ENCODE results near the gene TET1. TPM values are rescaled to one million over a fixed set of nuclear protein-coding genes. Genes with fewer than 3 reads are reported as not detected.

TET1 gene
- total and polyA plus RNA-seq, 4 donors: 0.06 to 2.1 (median 0.75) TPM

DNA sequence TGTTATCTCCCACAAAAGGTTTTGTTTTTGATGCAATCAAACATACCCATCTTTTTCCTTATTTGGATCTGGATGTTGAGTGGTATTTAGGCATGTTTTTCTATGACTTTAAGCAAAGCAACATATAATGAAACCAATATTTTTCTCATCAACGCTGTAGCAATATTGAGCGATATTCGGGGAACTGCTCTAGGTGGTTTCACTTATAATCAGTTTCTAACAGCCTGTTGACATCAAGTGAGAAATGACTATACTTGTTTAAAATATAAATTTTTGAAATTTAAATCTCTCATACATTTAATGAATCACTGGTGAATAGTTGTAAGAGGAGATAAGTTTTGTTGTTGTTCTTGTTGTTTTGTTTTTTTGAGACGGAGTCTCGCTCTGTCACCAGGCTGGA is 108.1 kb downstream of the TET1 start (continued):
- TF ChIP-seq REST (IDR thresholded peaks at IDR 0.05) (no peak), HNF4A (conservative IDR thresholded peaks at IDR 0.05) (no peak), FOXA2 (IDR thresholded peaks at IDR 0.05) (no peak), HNF4G (IDR thresholded peaks at IDR 0.05) (no peak), MAX (IDR thresholded peaks at IDR 0.05) (no peak), NR2F2 (IDR thresholded peaks at IDR 0.05) (no peak)

DNA sequence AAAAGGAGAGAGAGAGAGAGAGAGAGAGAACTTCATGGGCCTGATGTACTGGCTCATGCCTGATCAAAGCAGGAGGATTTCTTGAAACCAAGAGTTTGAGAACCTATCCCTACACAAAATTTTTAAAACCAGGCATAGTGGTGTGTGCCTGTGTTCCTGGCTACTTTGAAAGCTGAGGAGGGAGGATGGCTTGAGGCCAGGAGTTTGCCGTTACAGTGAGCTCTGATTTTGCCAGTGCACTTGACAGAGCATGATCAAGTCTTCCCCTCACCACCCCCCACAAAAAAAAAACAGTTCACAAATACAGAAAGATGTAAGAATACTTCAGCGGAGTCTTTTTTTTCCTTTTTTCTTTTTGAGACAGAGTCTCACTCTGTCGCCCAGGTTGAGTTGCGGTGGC is 108.8 kb downstream of the TET1 start:
- H3K9me3 ChIP-seq (ENCODE audit: control insufficient read depth in 4 of 4, low read length in 3 of 4): no peaks in the 10 kb centered on the region
- H3K4me1 ChIP-seq (ENCODE audit: control insufficient read depth in 4 of 4, insufficient read depth in 4 of 4, low read length in 3 of 4): no peaks in the 10 kb centered on the region
- H3K27me3 ChIP-seq (ENCODE audit: control insufficient read depth in 4 of 4, insufficient read depth in 4 of 4, low read length in 3 of 4): no peaks in the 10 kb centered on the region
- H3K36me3 ChIP-seq (ENCODE audit: control insufficient read depth in 4 of 4, insufficient read depth in 3 of 4, low read depth in 1 of 4, low read length in 3 of 4): no peaks in the 10 kb centered on the region
- H3K4me3 ChIP-seq (ENCODE audit: low read depth in 1 of 3, low read length in 3 of 3): no peak overlapping the region
- no peak overlapping the region for H3K27ac ChIP-seq (ENCODE audit: low read depth in 1 of 2, low read length in 2 of 2)
- no peak overlapping the region for H3K9ac ChIP-seq (ENCODE audit: low read depth in 1 of 2, low read length in 2 of 2)
- 97% methylated on average over 4 of the region's 4 CpGs for WGBS
- no peak for DNase-seq (ENCODE audit: low spot score)
- TF ChIP-seq YY1 (IDR thresholded peaks at IDR 0.05) (no peak), TAF1 (conservative IDR thresholded peaks at IDR 0.05) (no peak), FOXA2 (IDR thresholded peaks at IDR 0.05) (no peak), FOXA1 (IDR thresholded peaks at IDR 0.05) (no peak)
- TF ChIP-seq, protein P1, sequence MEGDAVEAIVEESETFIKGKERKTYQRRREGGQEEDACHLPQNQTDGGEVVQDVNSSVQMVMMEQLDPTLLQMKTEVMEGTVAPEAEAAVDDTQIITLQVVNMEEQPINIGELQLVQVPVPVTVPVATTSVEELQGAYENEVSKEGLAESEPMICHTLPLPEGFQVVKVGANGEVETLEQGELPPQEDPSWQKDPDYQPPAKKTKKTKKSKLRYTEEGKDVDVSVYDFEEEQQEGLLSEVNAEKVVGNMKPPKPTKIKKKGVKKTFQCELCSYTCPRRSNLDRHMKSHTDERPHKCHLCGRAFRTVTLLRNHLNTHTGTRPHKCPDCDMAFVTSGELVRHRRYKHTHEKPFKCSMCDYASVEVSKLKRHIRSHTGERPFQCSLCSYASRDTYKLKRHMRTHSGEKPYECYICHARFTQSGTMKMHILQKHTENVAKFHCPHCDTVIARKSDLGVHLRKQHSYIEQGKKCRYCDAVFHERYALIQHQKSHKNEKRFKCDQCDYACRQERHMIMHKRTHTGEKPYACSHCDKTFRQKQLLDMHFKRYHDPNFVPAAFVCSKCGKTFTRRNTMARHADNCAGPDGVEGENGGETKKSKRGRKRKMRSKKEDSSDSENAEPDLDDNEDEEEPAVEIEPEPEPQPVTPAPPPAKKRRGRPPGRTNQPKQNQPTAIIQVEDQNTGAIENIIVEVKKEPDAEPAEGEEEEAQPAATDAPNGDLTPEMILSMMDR (IDR thresholded peaks at IDR 0.05; ENCODE audit: low read depth, low read length, missing input control): no peak

GRCh38 chr10:68684413-68684812 is 124.3 kb downstream of the TET1 start:
- Histone ChIP-seq H3K9ac (ENCODE audit: low read depth in 1 of 2, low read length in 2 of 2) (no peak overlapping the region), H3K4me1 (ENCODE audit: control insufficient read depth in 4 of 4, insufficient read depth in 4 of 4, low read length in 3 of 4) (no peaks in the 10 kb centered on the region), H3K27ac (ENCODE audit: low read depth in 1 of 2, low read length in 2 of 2) (no peak overlapping the region), H3K36me3 (ENCODE audit: control insufficient read depth in 4 of 4, insufficient read depth in 3 of 4, low read depth in 1 of 4, low read length in 3 of 4) (no peaks in the 10 kb centered on the region), H3K4me3 (ENCODE audit: low read depth in 1 of 3, low read length in 3 of 3) (peak overlapping the region in 1 of 3 donors; percentile 22), H3K9me3 (ENCODE audit: control insufficient read depth in 4 of 4, low read length in 3 of 4) (no peaks in the 10 kb centered on the region), H3K27me3 (ENCODE audit: control insufficient read depth in 4 of 4, insufficient read depth in 4 of 4, low read length in 3 of 4) (no peaks in the 10 kb centered on the region)
- no peak for TF ChIP-seq NR2F2 (IDR thresholded peaks at IDR 0.05)
- TF ChIP-seq FOXA2 (IDR thresholded peaks at IDR 0.05): no peak
- TF ChIP-seq HNF4A (conservative IDR thresholded peaks at IDR 0.05): peak; percentile 19 to 23
- TF ChIP-seq EGR1 (IDR thresholded peaks at IDR 0.05; ENCODE audit: low read depth in 2 of 2): no peak
- DNase-seq (ENCODE audit: low spot score): no peak
- 52% methylated on average over 3 of the region's 3 CpGs for WGBS

DNA sequence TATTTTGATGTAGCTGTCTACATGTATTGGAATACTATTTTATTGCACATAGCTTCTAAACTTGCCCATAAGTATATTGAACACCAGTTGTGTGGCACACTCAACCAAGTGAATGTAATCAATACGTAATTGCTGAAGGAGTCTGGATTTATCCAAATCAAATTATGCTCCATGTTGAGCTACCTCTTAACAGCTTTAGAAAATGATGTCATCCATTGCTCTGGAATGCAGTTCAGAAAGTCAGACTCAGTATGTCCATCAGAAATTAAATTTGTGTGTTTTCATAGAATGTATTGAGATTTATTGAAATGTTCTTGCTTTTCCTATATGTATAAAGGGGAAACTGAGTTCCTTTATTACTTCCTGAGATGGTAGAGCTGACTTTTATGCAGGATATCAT is 135.9 kb downstream of the TET1 start:
- Histone ChIP-seq H3K36me3 (ENCODE audit: control insufficient read depth in 4 of 4, insufficient read depth in 3 of 4, low read depth in 1 of 4, low read length in 3 of 4) (peaks cover 0 to under 1% (median 0%) of the 10 kb centered on the region in 4 donors), H3K4me1 (ENCODE audit: control insufficient read depth in 4 of 4, insufficient read depth in 4 of 4, low read length in 3 of 4) (peaks cover 0 to 2% (median 0%) of the 10 kb centered on the region in 4 donors), H3K9me3 (ENCODE audit: control insufficient read depth in 4 of 4, low read length in 3 of 4) (no peaks in the 10 kb centered on the region), H3K4me3 (ENCODE audit: low read depth in 1 of 3, low read length in 3 of 3) (no peak overlapping the region), H3K27me3 (ENCODE audit: control insufficient read depth in 4 of 4, insufficient read depth in 4 of 4, low read length in 3 of 4) (no peaks in the 10 kb centered on the region), H3K27ac (ENCODE audit: low read depth in 1 of 2, low read length in 2 of 2) (no peak overlapping the region), H3K9ac (ENCODE audit: low read depth in 1 of 2, low read length in 2 of 2) (no peak overlapping the region)
- DNase-seq (ENCODE audit: low spot score): no peak
- WGBS: 89% methylated on average over 1 of the region's 1 CpG
- TF ChIP-seq EGR1 (IDR thresholded peaks at IDR 0.05; ENCODE audit: low read depth in 2 of 2) (no peak), HNF4A (conservative IDR thresholded peaks at IDR 0.05) (no peak), HNF4G (IDR thresholded peaks at IDR 0.05) (no peak)
